GM21423 (cell line): ENCODE measurements around the gene OSBPL3.

Experiments
- ATAC-seq: cut with Tn5 transposase; IDR thresholded peaks from one replicate; pipeline ENCODE4 v1.9.1; 2021; ENCODE audit warnings: mild to moderate bottlenecking, moderate library complexity; ENCODE audit not compliant: unreplicated experiment

Gene OSBPL3

DNA sequence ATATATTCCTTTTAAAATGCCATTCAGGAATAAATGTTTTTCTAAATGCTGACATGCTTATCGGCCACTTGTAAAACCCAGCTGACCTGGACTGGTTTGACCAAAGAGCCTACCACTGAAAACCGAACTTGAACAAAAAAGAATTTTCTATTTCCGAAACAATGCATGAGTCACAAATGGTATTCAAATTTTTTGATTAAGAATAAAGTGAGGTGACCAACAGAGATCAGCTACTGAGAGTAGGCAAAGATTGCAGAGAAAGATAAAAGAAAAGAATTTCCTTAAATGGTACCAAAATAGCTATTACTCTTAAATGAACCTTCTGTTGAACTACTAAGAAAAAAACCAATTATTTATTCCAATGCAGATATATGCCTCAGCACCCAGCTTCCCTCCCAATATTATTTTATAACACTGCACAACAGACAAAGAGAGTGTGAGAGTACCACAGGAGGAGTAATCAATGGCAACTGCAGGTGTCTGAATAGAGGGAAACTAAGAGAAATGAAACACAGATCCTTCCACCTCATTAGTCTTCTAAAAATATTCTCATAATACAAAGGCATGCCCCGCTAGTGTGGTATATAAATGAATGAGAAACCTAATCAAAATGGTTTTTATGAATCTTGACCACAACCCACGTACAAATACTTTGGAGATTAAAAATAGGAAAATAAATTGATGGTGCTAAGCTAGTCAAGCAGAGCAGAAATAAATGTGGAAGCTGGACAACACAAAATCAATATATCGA lies 20.1 kb downstream of the OSBPL3 start:
- no peak for ATAC-seq

DNA sequence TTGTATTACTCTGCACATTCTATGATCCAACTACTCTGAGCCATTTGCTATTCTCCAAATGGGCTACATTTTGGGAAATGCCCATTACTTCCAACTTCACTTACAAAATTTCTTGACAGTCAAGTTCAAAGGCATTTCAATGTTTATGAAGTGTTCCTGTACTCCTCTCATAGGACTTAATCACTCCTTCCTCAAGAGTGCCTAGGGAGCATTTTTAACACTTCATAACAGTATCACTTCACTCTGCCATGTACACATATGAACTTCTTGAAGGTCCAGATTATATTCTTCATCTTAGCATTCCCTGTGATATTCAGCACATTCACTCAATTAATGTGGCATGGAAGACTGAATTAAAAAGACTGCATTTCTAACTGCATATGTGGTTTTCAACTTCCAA lies 21.6 kb downstream of the OSBPL3 start:
- ATAC-seq = no peak

DNA sequence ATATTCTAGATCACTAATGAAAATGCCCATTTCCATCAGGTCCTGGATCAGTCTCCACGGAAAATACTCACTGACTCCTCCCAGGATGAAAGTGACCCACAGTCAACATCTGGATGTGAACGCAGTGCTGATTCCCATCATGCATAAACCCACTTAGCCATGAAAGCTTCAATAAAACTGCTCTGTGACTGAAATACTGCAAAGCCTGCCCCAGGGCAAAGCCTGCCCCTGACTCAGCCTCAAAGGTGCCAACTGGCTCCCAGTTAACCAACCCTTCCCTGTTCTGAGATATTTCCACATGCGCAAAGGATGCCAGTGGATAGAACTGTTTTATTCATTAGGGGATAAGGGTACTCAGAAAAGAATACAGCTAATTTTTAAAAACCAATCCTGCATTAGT lies 24.0 kb downstream of the OSBPL3 start:
- ATAC-seq = no peak

DNA sequence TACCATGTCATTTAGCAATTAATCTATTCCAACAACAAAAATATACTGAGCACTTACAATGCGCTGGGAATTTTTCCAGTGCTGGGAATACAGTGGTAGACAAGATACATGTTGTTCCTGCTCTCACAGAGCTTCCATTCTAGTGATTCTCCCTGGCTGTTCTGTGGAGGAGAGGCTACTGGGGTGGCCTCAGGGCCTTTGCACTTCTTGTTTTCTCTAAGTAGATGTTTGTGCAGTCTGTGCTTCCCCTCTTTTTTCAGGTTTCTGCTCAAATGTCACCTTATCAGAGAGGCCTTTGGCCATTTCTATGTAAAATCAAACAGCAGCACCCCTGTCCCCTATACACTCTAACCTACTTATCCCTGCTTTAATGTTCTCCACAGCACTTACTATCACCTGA lies 24.7 kb downstream of the OSBPL3 start:
- no peak for ATAC-seq

DNA sequence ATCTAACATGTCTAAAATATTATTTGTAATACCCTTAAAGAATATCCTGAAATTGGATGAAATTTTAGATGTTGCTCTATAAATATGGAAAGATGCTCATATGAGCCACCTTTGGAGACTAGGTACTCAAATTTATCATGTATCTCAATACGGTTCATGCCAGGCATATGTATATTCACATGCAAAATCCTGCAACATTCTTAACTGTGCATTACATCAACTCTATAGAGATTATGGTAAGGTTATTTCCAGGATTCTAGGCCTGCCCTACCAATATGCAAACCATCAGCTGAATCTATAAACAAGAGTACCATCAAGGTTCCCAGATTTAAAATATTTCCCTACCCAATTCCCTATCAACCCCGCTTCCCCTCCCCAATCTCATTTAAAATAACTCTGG lies 27.5 kb downstream of the OSBPL3 start:
- ATAC-seq = no peak

DNA sequence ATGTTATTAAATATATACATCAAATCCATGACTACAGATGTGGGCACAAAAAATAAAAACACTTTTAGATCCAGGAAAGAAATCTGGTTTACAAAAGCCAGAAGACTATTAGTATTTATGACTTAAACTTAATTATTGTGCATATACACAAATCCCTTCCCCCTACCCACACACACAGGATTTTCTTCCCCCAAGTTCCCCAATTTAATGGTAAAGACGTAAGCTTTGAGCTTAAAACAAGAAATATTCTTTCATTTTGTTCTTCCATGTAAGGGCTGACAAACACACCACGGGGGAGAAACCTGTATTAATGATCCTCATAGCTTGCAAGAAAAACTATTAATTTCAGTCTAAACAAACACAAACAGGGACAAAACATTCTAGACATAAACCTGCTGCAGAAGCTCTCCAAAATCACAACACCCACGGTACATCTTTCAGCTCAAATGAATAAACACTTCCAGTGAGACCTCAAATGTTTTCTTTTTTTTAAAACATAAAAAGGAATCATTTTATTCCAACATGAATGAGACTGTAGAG lies 28.5 kb downstream of the OSBPL3 start:
- no peak for ATAC-seq

DNA sequence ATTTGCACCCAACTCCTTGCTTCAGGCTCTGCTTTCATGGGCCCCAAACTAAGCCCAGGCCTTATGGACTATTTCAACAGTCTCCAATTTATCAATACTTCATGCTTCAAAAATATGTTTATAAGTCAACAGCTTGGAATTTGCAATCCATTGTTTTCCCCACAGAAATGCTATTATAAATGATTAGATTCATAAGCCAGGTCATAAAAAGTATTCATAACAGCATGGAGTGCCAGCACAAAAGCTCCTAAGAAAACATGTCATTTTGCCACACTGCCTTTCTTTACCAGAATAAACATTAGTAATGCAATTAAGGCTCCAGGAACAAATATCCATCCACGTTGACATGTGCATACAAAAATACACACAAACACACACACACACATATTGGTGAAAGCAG lies 30.1 kb downstream of the OSBPL3 start:
- no peak for ATAC-seq

DNA sequence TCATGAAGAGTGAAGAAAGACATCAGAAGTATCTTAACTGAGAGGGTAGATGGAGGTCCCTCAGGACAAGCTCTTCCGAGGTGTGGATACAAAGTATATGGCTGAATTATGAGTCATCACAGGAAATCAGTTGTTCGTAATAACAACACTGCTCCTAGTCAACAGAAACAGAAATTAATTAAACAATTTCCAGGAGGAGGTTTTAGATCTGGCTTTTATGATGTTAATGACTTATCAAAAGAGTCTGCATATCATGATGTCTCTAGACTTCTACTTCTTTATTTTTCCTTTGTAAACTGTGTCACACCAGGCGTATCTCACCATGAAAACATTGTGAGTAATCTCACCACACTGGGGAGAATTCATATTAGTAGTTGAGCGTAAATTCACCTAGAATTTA lies 31.2 kb downstream of the OSBPL3 start:
- ATAC-seq = no peak

DNA sequence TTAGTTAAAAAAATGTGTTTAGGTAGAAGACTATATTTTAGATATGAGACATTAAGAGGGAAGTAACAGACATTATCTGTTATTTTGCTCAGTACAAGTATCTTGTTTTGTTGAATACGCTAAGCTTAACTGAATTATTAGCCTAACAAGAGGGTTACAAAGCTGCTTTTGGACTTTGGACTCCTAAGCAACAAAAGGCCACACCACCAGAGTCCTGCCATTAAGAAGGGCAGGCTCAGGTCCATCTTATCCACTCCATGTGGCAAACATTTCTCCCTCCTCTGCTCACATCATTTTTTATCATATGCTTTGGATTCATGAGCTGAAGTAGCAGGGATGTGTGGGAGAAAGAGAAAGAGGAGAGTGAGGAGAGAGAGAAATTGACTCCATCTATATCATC lies 33.5 kb downstream of the OSBPL3 start:
- no peak for ATAC-seq

DNA sequence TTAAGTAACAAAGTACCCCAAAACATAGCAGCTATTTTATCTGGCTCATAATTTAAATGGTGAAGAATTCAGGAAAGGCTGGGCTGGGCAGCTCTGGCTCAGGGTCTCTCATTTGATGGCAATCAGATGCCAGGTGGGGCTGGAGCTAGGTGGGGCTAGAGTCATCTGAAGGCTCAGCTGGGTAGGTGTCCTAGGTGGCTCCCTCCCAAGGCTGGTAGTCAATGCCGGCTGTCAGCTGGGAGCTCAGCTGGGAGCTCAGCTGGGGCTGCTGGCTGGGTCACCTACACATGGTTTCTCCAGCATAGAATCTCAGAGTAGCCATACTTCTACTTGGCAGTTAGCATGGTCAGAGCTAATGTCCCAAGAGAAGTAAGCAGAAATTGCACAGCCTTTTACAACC lies 34.1 kb downstream of the OSBPL3 start:
- no peak for ATAC-seq

DNA sequence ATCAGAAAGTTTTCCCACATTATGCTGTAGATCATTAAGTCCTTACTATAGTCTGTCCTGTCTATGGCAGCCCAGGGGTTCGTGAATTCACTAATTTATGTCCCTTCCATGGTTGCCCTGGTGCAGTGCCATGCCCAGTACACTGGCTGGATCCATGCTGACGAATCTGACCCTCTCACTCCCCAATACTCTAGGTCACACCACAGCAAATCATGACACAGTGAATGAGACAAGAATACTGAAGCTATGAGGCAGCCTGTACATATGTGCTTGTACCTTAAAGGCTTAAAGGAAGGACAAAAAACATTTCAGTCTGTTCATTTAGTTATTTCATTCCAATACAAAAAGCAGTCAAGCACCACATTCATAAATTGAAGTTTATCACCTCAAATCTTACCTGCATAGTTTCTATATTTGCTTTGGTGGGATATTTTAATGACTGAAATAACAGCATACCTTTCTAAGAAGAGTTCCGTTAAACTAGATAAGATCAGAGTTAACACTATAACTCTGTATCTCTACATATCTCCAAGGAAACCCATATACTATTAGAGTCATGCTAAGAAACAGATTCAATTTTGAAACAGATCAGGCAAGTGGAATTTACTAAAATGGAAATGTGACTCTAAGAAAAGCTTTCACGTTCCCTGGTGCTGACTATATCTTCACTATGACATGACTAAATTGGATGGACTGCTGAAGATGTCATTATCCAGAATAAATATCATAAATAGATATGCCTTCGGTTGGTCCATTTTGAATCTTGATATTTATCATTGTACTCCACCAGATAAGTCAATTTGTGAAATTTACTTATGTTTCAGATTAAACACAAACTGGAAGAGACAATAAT lies 36.7 kb downstream of the OSBPL3 start:
- no peak for ATAC-seq

DNA sequence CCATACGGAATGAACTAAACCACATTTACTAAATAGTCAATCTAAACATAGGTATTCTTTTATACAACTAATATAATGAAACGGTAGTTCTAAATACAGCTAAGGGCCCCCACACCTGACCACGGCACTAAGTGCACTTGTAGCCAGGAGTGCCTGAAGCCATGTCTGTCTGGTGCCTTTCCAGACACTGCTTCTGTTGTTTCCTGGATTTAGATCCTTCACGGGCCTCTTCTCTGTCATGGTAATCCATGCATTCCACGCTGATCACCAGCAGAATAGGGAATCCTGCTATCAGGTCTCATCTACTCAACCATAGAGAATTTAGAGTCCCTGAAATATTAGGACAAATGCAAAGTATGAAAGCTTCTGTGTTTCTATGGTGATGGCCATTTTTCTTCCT lies 37.8 kb downstream of the OSBPL3 start:
- ATAC-seq = no peak

DNA sequence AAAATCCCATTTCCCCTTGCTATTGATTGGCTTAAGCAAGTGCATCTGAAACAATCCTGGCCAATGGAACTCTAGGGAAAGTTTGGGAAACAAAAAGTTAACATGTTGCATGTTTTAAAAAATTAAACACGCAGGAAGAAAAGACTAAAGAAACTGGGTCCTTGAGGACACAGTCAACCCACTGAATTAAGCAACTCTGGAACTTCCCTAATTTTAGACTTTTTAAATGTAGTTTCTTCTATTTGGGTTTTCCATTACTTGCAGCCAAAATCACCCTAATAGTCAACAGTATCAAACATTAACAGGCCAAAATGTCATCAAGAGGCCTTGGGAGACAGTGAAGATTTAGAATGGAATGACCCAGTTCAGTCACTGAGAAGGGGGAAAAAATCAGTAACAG lies 40.6 kb downstream of the OSBPL3 start:
- no peak for ATAC-seq

DNA sequence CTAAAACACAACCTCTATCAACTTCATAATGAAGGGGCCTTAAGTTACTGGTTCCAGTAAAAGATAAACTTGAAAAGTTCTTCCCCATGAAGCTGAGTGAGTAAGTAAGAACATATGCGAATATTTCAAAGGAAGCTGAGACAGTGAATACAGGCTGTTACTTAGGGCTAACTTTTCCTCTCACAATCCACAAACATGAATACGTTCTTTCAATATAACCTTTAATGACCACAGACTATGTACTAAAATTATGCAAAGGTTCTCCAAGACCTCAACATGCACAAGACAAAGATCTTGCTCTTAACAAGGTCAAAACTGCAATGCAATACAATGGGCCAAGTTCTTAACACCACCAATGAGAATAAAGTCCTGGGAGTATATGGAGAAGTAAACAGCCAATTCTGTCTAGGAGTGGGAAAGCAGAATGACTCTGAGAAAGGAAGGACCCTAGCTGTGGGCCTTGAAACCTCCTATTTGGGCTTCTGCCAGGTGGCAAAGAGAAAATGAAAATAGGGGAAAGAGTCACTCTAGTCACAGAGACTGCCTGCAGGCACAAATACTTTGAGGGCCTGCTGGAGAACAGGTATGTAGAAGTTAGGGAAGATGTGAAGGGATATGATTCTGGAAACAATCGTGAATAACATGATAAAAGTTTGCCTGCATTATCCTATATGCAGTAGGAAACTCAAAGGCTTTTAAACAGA lies 43.7 kb downstream of the OSBPL3 start:
- peak; percentile 57 for ATAC-seq

DNA sequence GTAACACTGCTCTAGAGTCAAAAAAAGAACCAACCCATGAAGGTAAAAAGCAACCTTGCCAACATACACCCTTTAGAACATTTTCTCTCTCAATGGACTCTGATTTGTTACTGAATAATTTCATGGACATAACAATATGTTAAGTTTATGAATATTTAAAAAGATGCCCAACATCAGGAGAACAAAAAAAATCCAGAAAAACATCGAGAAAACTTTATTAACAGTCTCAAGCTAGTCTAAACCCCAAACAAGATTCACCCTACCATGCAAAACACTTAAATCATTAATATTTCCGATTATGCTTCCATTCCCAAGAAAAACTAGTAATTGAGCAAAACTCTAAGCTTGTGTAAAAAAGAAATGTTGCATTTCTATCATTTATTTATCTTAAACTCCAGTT lies 46.7 kb downstream of the OSBPL3 start:
- ATAC-seq = no peak

DNA sequence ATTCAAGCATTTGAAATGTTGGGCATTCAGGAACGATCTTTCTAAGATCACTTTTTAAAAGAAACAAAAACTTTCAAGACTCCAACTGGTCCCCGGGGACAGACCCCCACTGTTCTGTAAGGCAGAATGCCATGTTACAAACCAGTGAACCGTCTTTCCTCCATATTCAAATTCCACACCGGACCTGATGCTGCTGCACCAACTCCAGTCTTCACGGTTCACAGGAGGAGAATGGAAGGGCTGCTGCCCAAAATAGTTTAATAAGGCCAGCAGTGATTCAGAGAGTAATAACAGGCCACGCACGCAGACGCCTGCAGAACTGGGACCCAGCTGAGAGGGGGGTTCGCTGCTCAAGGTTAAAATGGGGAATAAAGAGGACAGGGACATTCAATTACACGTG lies 47.2 kb downstream of the OSBPL3 start:
- peak; percentile 56 for ATAC-seq

DNA sequence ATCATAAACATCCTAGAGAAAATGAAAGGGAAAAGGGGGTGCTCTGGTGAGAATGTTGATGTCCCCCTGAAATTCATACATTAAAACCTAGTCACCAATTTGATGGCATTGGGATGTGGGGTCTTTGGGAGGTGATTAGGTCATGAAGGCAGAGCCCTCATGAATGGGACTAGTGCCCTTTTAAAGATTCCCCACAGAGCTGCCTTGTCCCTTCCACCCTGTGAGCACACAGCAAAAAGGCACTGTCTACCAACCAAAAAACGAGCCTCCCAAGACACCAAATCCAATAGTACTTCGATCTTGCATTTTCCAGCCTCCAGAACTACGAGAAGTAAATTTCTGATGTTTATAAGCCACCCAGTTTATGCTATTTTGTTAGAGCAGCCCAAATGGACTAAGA lies 47.6 kb downstream of the OSBPL3 start:
- ATAC-seq = no peak

DNA sequence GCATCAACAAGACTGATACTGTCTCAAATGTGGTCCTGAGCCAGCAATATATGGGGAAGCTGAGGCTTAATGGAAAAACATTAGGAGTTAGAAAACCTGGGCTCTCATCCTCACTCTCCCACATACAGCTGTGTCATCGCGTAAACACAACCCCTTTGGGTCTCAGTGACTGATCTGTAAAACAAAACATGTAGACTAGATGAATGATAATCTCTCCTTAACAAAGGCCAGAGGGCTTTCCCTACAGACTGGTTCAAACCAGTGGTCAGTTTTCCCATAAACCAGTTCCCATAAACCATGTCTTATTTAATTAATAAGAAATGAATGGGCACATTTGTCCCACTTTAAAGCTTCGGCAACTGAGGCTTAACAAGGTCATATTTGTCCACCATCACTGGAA lies 48.1 kb downstream of the OSBPL3 start:
- no peak for ATAC-seq

DNA sequence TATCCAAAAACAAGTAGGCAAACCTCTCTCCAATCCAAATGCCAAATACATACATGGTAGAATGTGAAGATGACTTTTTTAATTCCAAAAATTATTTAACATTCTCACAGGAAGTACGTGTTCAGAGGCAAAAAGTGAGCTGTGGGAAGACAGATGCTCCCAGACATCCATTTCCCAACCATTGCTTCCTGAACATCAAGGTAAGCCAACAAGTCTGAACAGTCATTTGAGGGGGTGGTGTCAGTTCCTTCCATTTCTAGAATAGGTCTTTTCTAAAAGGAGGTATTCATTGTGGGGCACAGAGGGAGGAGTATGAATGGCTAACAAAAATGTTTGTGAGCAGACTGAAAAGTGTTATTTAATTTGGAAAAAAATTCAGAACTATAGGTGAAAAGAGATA lies 49.1 kb downstream of the OSBPL3 start:
- ATAC-seq = no peak

DNA sequence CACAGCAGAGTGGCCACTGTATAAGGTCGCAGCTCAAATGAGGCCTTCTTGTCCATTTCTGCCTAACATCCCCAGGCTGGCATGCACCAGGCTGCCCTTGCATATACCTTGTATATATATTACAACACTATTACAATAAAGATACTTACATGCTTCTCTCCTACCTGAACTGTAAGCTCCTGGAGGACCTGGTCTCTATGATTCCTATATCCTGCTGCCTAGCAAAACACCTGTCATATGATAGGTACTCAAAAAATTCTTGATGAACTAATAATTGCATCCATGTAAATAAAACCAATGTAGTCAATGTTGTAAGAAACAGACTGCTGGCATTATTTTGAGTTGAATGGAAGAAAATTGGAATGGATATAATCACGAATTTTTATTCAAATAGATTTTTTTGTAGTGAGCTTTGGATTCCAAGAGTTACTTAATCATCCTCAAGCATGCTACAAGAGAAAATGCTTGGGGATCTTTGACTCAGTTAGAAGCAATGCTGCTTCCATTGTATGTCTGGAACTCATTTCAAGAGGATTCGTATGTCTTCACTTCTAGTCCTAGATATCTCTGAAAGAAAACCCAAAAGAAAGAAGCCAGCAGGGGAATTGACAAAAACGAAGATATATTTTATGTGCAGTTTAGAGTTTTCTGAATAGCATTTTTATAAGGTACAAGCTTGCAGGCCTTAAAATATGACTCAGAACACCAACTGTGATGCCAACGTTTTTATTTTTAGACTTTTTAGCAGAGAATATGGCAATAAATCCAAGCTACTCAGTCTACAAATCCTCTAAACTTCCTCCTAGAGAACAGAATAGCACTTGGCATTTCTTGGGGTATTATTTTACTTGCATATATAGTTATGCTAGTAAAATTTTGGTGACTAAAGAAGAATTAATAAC lies 53.1 kb downstream of the OSBPL3 start:
- no peak for ATAC-seq

DNA sequence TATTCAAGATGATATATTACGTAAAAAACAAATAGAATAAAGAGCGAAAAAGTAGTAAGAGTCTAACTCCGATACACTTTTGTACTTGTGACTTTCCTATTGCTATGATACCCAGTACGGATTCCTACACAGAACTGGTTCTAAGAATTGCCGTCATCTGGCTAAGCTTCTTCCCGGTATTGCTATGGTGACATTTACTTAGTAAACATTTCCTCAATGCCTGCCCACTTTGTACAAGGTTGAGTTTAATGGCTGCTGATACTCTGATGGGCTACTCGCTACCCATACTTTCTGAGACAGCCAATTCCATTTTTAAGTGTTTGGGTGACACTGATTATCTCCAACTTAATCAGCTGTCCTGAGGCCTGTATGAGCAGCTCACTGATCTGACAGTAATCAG lies 55.6 kb downstream of the OSBPL3 start:
- ATAC-seq = no peak
